BJ (cell line): ENCODE results near the gene SPSB1. TPM values are rescaled to one million over a fixed set of nuclear protein-coding genes. Genes with fewer than 3 reads are reported as not detected.

Source experiments
- CTCF ChIA-PET: fragments of 350-600 bp; formaldehyde crosslinking; extraction: SDS; loops from one replicate; lab custom pipeline; 2021; ENCODE audit warnings: antibody characterized with exemption, inconsistent platforms; lab: Yijun Ruan, JAX
- POLR2A ChIA-PET: fragments of 300-600 bp; sonication (Branson Sonifier 250); formaldehyde crosslinking; extraction: SDS; loops from one replicate; lab custom pipeline; 2021; ENCODE audit warnings: antibody characterized with exemption; lab: Charles Lee
- DNase-seq: peaks from one replicate; pipeline ENCODE4 v3.0.0-alpha.2; 2011; ENCODE audit warnings: low read depth
- H3K27me3 ChIP-seq: 2 replicates; pipeline ENCODE4 v1.6.0; 2011; ENCODE audit warnings: low read length; ENCODE audit not compliant: control insufficient read depth, insufficient read depth
- H3K36me3 ChIP-seq: 2 replicates; pipeline ENCODE4 v1.5.1; 2011; ENCODE audit warnings: low read length; ENCODE audit not compliant: control insufficient read depth, insufficient read depth
- H3K4me3 ChIP-seq: 2 replicates; pipeline ENCODE4 v1.5.1; 2011; ENCODE audit warnings: low read depth, mild to moderate bottlenecking, control low read depth, low read length
- polyA plus RNA-seq: library from polyadenylated mRNA; depleted of rRNA; stranded (reverse); fragments of >200 nt; gene quantifications from 2 replicates; pipeline ENCODE4 v1.2.3, GENCODE V29; 2011
- TF ChIP-seq, protein P1 (sequence below): IDR thresholded peaks from 2 replicates; pipeline ENCODE4 v1.5.1; 2011; ENCODE audit warnings: low read depth, mild to moderate bottlenecking, control low read depth, inconsistent platforms, low read length, moderate library complexity; ENCODE audit not compliant: insufficient read depth

SPSB1 gene
- polyA plus RNA-seq, 1 experiment = 19.8 TPM

DNA sequence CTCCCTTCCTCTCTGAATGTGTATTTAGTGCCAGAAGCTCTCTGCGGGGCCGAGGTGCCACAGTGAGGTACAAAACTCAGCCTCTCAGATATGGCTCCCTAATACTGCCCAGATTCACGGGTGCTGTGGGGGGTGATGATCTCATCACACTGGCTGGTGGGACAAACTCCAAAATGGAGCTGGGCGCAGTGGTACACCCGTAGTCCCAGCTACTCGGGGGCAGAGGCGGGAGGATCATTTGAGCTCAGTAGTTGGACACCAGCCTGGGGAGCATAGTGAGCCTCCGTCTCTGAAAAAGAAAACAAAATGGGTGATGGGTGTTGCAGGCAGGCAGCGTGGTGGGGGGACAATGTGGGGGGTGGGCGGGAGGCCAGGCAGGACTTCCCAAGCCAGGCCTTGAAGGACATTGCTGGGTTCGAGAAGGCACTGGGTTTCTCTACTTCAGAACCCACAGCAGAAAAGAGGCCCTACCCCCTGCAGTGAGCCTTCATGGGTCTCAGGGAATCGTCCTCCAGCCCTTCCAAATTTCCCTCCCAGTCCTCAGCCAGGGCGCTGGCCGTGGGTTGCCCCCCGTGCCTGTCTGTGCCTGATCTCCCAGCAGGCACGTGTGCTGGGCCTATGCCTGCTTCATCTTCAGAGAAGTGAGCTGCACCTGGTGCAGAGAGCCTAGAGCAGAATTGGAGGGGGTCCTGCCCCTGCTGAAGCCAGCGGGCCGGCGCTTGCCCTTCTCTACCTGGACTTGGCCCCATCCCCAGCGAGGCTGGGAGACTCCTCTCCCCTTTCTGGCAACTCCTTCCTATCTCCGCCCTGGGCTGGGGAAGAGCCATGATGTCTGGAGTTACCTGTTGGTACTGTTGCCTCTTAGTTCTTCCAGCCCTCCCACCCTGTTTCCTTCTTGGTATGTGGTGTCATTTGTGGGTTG, 44.1 kb upstream of the SPSB1 start:
- DNase-seq = no peak
- POLR2A ChIA-PET = interaction anchor here (0.5 kb wide), 1 partner anchor 119 kb away, joined by 3 read pairs; no protein-coding TSS in a partner anchor
- Histone ChIP-seq H3K36me3 (peaks cover 13% of the 10 kb centered on the region), H3K4me3 (no peak overlapping the region), H3K27me3 (no peaks in the 10 kb centered on the region)
- TF ChIP-seq, protein P1, sequence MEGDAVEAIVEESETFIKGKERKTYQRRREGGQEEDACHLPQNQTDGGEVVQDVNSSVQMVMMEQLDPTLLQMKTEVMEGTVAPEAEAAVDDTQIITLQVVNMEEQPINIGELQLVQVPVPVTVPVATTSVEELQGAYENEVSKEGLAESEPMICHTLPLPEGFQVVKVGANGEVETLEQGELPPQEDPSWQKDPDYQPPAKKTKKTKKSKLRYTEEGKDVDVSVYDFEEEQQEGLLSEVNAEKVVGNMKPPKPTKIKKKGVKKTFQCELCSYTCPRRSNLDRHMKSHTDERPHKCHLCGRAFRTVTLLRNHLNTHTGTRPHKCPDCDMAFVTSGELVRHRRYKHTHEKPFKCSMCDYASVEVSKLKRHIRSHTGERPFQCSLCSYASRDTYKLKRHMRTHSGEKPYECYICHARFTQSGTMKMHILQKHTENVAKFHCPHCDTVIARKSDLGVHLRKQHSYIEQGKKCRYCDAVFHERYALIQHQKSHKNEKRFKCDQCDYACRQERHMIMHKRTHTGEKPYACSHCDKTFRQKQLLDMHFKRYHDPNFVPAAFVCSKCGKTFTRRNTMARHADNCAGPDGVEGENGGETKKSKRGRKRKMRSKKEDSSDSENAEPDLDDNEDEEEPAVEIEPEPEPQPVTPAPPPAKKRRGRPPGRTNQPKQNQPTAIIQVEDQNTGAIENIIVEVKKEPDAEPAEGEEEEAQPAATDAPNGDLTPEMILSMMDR = no peak
- CTCF ChIA-PET = no interaction called here

DNA sequence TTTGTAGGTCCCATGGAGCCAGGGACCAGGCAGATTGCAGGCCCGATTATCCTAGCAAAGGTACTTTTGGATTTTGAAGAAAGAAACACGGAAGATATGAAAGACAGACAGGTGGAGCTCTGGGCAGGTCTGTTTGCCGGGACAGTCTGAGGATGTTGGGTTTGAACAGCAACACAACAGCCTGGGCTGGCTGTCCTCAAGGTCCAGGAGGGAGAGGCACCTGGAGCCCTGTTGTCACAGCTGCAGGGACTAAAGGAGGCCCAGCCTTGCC, 43.5 kb upstream of the SPSB1 start:
- Histone ChIP-seq H3K27me3 (no peaks in the 10 kb centered on the region), H3K36me3 (peaks cover 13% of the 10 kb centered on the region), H3K4me3 (no peak overlapping the region)
- TF ChIP-seq, protein P1 = no peak
- DNase-seq = no peak
- ChIA-PET CTCF (interaction anchor here (1.2 to 1.9 kb wide), 2 partner anchors 8 to 138 kb away, joined by 5 read pairs; no protein-coding TSS in a partner anchor), POLR2A (no interaction called here)

DNA sequence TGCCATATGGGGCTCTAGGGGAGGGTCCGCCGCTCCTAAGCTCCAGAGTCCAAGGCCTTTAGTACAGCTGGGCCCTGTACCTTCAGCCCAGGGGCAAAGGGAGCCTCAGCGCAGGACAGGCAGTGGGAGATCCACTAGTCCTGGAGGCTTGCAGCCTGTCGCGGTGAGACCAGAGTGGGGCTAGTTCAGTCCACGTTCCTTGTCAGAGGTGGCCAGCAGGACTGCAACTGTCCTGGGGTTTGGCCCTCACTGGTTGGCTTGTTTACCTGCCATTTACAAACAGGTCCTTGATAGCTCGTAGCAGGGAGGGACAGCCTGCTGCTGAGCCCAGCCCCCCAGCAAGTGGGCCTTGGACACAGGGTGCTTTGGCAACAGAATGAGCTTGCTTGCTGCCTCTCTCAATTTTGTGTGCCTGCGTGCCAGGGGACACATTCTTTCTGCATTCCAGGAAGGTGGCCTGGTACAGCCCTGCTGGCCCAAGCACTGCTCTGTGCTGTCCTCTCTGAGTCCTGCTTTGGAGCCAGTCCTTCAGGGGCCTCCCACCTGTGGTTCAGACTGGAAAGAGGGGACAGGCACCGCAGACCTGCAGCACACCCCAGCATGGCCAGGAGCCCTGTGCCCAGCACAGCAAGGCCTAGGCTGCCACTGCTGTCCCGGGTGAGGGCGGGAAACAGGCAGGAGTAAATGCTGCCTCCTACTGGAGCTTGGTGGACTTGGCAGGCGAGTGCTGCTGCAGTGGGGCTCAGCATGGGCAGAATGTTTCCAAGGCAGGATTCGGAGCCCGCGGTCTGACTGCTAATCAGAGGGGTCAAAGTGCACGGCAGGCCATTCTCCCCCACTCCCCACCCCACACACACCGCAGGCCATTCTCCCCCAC, 42.9 kb upstream of the SPSB1 start:
- POLR2A ChIA-PET = no interaction called here
- Histone ChIP-seq H3K27me3 (no peaks in the 10 kb centered on the region), H3K36me3 (peaks cover 13% of the 10 kb centered on the region), H3K4me3 (no peak overlapping the region)
- CTCF ChIA-PET = interaction anchor here (0.7 to 1.9 kb wide), 6 partner anchors 9 to 139 kb away, joined by 3 to 5 read pairs (median 4); partner anchors contain the start of gene H6PD
- no peak for DNase-seq
- TF ChIP-seq, protein P1 = peak; percentile 64

DNA sequence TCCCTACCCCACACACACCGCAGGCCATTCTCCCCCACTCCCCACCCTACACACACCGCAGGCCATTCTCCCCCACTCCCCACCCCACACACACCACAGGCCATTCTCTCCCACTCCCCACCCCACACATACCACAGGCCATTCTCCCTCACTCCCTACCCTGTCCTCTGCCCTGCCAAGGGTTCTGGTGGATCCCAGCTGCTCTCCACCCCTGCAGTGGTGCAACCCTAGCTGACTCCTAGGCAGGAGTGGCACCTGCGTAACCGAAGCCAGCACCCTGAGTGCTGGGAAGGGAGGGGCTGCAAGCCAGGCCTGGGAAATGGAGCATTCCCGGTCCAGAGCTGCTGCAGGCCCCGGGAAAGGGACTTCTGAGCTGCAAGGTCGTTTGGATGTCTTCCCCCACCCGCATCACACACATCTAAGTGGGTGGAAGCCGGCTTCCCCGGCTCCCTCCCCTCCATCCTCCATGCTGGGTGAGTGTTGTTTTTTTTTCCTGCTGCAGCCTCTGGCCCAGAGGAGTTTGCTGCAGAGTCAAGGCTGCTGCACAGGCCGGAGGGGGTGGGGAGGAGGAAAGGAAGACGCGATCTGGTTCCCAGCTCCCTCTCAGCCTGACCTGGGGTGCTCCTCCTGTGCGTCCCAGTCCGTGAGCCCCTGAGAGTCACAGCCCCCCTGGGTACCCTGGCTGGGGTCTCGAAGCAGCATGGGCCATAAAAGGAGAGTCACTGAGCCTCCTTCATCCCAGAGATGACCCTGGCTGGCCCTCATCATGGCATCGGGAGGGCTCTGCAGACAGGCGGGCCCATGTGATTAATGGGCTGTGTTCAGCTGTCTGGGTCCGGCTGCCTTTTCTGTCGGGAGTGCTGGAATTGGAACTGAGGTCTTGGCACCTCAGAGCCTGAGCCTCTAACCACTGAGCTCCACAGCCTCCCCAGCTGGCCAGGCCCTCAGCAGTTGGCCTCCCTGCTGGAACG, 42.0 kb upstream of the SPSB1 start:
- DNase-seq = no peak
- ChIA-PET CTCF (interaction anchor here (0.7 to 1.9 kb wide), 8 partner anchors 10 to 332 kb away, joined by 3 to 5 read pairs (median 4); partner anchors contain the start of gene H6PD), POLR2A (no interaction called here)
- TF ChIP-seq, protein P1 = no peak
- H3K27me3 ChIP-seq = no peaks in the 10 kb centered on the region
- H3K36me3 ChIP-seq = peaks cover 12% of the 10 kb centered on the region
- H3K4me3 ChIP-seq = no peak overlapping the region
